ENCODE data around the gene TMPRSS3. TPM values are rescaled to one million over a fixed set of nuclear protein-coding genes. Genes with fewer than 3 reads are reported as not detected.

The TMPRSS3 gene
- total and polyA plus RNA-seq, 2 of the 13 experiments (the other 11 are each of a cell fraction or from before 2014, with no cell fraction given), result 2.8 to 16.9 TPM

DNA sequence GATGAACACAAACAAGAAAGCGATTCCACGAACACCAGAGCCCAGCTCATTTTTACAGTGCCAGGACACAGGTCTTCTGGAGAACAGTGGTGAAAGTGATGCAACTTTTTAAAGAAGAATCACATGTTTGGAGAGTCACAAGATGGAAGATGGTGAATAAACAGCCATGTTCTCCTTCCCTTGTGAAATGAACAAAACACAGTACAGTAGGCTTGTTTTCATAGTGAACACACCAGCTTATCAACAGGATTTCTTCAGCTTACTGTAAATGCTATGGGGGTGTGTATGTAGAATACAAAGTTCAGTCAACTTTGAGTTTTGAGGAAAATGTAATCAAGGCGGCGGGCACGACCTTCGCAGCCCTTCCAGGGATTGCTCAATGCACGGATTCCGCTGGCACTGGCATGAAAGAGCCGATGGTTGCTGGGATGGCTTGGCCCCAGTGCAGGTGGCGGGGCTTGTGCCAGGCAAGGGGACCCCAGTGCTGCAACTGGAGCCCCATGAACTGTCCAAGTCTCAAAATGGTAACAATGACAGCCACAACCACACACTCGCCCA, 9.7 kb downstream of the TMPRSS3 start (continued):
- TF ChIP-seq GATAD1 (CRISPR knock-in tag; IDR thresholded peaks at IDR 0.05) (peak; percentile 47; the same call in 1 of the 2 replicates), CBX2 (IDR thresholded peaks at IDR 0.05; ENCODE audit: low read depth, low read length) (no peak), CBX2 (CRISPR knock-in tag; IDR thresholded peaks at IDR 0.05; ENCODE audit: low read depth) (no peak), GZF1 (CRISPR knock-in tag; IDR thresholded peaks at IDR 0.05) (no peak), ZNF839 (CRISPR knock-in tag; IDR thresholded peaks at IDR 0.05; ENCODE audit: borderline replicate concordance) (no peak), CENPBD1 (CRISPR knock-in tag; IDR thresholded peaks at IDR 0.05; ENCODE audit: borderline replicate concordance, low read depth) (no peak), ZNF333 (CRISPR knock-in tag; IDR thresholded peaks at IDR 0.05; ENCODE audit: borderline replicate concordance) (no peak), RFXAP (CRISPR knock-in tag; IDR thresholded peaks at IDR 0.05; ENCODE audit: borderline replicate concordance) (peak; percentile 51; the same call in 1 of the 2 replicates), HCFC1 (IDR thresholded peaks at IDR 0.05; ENCODE audit: low read depth, low read length) (no peak), HDAC1 (CRISPR knock-in tag; IDR thresholded peaks at IDR 0.05) (peak; percentile 78), SMAD9 (CRISPR knock-in tag; IDR thresholded peaks at IDR 0.05) (no peak), DNMT1 (CRISPR knock-in tag; IDR thresholded peaks at IDR 0.05) (no peak), KLF11 (CRISPR knock-in tag; IDR thresholded peaks at IDR 0.05) (0 out of 2 replicates have a peak, but pooled peaks have one; percentile 39), CCDC6 (CRISPR knock-in tag; IDR thresholded peaks at IDR 0.05) (no peak), KDM3A (CRISPR knock-in tag; IDR thresholded peaks at IDR 0.05; ENCODE audit: low read depth) (peak; percentile 61), SOX5 (CRISPR knock-in tag; IDR thresholded peaks at IDR 0.05; ENCODE audit: borderline replicate concordance) (peak; percentile 93), KDM2A (CRISPR knock-in tag; IDR thresholded peaks at IDR 0.05; ENCODE audit: borderline replicate concordance, low read depth) (peak; percentile 66), FOXM1 (CRISPR knock-in tag; IDR thresholded peaks at IDR 0.05) (no peak), ZNF652 (CRISPR knock-in tag; IDR thresholded peaks at IDR 0.05; ENCODE audit: borderline replicate concordance, low read depth) (no peak), ZBTB7B (CRISPR knock-in tag; IDR thresholded peaks at IDR 0.05) (peak; percentile 88), ZNF572 (CRISPR knock-in tag; IDR thresholded peaks at IDR 0.05) (no peak), ZBTB38 (CRISPR knock-in tag; IDR thresholded peaks at IDR 0.05) (0 out of 2 replicates have a peak, but pooled peaks have one; percentile 48), ZSCAN20 (CRISPR knock-in tag; IDR thresholded peaks at IDR 0.05; ENCODE audit: borderline replicate concordance) (no peak), SOX6 (IDR thresholded peaks at IDR 0.05) (no peak), SOX6 (CRISPR knock-in tag; IDR thresholded peaks at IDR 0.05) (peak; percentile 91), ZNF343 (CRISPR knock-in tag; IDR thresholded peaks at IDR 0.05) (no peak)
- TF ChIP-seq, protein P1, sequence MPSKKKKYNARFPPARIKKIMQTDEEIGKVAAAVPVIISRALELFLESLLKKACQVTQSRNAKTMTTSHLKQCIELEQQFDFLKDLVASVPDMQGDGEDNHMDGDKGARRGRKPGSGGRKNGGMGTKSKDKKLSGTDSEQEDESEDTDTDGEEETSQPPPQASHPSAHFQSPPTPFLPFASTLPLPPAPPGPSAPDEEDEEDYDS (CRISPR knock-in tag; IDR thresholded peaks at IDR 0.05), result no peak
- TF ChIP-seq, protein P2, sequence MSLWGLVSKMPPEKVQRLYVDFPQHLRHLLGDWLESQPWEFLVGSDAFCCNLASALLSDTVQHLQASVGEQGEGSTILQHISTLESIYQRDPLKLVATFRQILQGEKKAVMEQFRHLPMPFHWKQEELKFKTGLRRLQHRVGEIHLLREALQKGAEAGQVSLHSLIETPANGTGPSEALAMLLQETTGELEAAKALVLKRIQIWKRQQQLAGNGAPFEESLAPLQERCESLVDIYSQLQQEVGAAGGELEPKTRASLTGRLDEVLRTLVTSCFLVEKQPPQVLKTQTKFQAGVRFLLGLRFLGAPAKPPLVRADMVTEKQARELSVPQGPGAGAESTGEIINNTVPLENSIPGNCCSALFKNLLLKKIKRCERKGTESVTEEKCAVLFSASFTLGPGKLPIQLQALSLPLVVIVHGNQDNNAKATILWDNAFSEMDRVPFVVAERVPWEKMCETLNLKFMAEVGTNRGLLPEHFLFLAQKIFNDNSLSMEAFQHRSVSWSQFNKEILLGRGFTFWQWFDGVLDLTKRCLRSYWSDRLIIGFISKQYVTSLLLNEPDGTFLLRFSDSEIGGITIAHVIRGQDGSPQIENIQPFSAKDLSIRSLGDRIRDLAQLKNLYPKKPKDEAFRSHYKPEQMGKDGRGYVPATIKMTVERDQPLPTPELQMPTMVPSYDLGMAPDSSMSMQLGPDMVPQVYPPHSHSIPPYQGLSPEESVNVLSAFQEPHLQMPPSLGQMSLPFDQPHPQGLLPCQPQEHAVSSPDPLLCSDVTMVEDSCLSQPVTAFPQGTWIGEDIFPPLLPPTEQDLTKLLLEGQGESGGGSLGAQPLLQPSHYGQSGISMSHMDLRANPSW (CRISPR knock-in tag; IDR thresholded peaks at IDR 0.05; ENCODE audit: borderline replicate concordance), result no peak
- TF ChIP-seq, protein P3, sequence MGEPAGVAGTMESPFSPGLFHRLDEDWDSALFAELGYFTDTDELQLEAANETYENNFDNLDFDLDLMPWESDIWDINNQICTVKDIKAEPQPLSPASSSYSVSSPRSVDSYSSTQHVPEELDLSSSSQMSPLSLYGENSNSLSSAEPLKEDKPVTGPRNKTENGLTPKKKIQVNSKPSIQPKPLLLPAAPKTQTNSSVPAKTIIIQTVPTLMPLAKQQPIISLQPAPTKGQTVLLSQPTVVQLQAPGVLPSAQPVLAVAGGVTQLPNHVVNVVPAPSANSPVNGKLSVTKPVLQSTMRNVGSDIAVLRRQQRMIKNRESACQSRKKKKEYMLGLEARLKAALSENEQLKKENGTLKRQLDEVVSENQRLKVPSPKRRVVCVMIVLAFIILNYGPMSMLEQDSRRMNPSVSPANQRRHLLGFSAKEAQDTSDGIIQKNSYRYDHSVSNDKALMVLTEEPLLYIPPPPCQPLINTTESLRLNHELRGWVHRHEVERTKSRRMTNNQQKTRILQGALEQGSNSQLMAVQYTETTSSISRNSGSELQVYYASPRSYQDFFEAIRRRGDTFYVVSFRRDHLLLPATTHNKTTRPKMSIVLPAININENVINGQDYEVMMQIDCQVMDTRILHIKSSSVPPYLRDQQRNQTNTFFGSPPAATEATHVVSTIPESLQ (CRISPR knock-in tag; conservative IDR thresholded peaks at IDR 0.05), result no peak

Data from HepG2 (cell line).